Transverse colon (tissue), 4 donors: Measurements from ENCODE around the gene GP1BA.

Experiments used
- POLR2AphosphoS5 ChIP-seq, 3 donors: sonication (generic); formaldehyde crosslinking; IDR thresholded peaks; one replicate each; pipeline ENCODE4 v1.6.1; 2016; ENCODE audit warnings: antibody characterized with exemption in 3 of 3
- TF ChIP-seq, protein P1 (sequence below), 5 experiments: fragments of 200-600 bp in 3 of 5; fragments of 450-650 bp in 2 of 5; sonication (generic) in 3 of 5; IDR thresholded peaks; 1 replicate in 2 of 5; 2 replicates in 3 of 5; pipeline ENCODE4 v1.5.1; 2016 to 2017; ENCODE audit warnings: antibody characterized with exemption in 5 of 5, inconsistent platforms in 3 of 5, mild to moderate bottlenecking in 2 of 5, moderate library complexity in 1 of 5

DNA sequence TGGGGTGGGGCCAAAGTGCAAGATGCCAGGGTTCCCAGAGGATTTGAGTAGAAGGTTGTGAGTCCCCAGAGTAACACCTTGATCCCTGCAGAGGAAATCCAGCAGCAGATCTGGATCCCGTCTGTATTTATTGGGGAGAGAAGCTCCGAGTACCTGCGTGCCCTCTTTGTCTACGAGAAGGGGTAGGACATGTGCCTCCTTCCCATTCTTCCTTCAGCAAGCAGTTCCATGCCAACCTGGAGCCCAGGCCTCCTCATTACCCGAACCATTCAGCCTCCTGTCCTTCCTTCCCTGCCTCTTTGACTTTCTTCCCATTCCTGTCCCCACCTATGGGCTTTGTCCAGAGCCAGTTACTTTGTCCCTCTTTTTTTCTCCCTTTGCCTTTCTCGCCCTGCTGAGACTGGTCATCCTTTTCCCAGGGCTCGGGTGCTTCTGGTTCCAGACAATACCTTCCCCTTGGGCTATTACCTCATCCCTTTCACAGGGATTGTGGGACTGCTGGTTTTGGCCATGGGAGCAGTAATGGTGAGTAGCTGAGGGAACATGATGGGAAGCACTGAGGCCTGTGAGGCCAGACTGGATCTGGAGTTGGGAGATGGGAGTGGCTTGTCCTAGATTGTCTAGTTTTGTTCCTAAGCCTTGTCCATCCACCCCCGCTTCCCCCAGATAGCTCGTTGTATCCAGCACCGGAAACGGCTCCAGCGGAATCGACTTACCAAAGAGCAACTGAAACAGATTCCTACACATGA lies 10.9 kb downstream of the GP1BA start:
- no peak for TF ChIP-seq POLR2AphosphoS5 (IDR thresholded peaks at IDR 0.05)
- TF ChIP-seq, protein P1, sequence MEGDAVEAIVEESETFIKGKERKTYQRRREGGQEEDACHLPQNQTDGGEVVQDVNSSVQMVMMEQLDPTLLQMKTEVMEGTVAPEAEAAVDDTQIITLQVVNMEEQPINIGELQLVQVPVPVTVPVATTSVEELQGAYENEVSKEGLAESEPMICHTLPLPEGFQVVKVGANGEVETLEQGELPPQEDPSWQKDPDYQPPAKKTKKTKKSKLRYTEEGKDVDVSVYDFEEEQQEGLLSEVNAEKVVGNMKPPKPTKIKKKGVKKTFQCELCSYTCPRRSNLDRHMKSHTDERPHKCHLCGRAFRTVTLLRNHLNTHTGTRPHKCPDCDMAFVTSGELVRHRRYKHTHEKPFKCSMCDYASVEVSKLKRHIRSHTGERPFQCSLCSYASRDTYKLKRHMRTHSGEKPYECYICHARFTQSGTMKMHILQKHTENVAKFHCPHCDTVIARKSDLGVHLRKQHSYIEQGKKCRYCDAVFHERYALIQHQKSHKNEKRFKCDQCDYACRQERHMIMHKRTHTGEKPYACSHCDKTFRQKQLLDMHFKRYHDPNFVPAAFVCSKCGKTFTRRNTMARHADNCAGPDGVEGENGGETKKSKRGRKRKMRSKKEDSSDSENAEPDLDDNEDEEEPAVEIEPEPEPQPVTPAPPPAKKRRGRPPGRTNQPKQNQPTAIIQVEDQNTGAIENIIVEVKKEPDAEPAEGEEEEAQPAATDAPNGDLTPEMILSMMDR (IDR thresholded peaks at IDR 0.05) = no peak
